ENCODE measurements around the gene RAB11FIP2. TPM values are rescaled to one million over a fixed set of nuclear protein-coding genes. Genes with fewer than 3 reads are reported as not detected.

RAB11FIP2 gene
- total RNA-seq, 1 experiment from 2014 or later: 18.5 TPM

DNA sequence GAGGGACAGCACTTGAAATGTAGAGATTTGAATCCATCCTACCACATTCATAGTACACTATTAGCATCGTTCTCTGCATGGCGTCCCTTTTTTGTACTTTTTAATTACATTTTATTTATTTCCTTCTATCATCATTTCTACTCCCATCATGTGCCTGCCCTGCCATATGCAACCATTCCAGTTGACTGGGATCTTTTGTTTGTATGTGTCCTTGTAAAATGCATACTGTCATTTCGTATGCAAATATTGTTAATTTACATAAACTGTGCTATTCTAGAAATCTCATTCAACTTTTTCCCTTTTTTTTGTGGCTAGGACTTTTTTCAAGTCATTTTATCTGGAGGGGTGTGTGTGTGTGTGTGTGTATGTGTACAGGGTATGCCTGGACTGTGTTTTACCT lies 57.9 kb downstream of the RAB11FIP2 start:
- no TSS peak for BruUV-seq (replicated peaks)
- H3K4me3 ChIP-seq (ENCODE audit: low read depth, low read length, poor library complexity, severe bottlenecking): no peak overlapping the region
- no peaks in the 10 kb centered on the region for H3K4me1 ChIP-seq (ENCODE audit: insufficient read depth, low read length, poor library complexity, severe bottlenecking)
- H3K27me3 ChIP-seq (replicated peaks; ENCODE audit: insufficient read depth, low read depth, low read length, poor library complexity): no peaks in the 10 kb centered on the region
- ChIA-PET POLR2A (ENCODE audit: low non-redundant PET) (no interaction called here), CTCF (no interaction called here)
- TF ChIP-seq EZH2 (IDR thresholded peaks at IDR 0.05; ENCODE audit: borderline replicate concordance, low read depth, low read length, poor library complexity, severe bottlenecking): no peak
- TF ChIP-seq, protein P1, sequence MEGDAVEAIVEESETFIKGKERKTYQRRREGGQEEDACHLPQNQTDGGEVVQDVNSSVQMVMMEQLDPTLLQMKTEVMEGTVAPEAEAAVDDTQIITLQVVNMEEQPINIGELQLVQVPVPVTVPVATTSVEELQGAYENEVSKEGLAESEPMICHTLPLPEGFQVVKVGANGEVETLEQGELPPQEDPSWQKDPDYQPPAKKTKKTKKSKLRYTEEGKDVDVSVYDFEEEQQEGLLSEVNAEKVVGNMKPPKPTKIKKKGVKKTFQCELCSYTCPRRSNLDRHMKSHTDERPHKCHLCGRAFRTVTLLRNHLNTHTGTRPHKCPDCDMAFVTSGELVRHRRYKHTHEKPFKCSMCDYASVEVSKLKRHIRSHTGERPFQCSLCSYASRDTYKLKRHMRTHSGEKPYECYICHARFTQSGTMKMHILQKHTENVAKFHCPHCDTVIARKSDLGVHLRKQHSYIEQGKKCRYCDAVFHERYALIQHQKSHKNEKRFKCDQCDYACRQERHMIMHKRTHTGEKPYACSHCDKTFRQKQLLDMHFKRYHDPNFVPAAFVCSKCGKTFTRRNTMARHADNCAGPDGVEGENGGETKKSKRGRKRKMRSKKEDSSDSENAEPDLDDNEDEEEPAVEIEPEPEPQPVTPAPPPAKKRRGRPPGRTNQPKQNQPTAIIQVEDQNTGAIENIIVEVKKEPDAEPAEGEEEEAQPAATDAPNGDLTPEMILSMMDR (conservative IDR thresholded peaks at IDR 0.05; ENCODE audit: low read depth, low read length): no peak
- intact Hi-C loops (cut with micrococcal nuclease; ENCODE audit: unreplicated experiment): no loop called here
- H3K36me3 ChIP-seq (ENCODE audit: insufficient read depth, low read length, poor library complexity, severe bottlenecking): no peaks in the 10 kb centered on the region
- DNase-seq (ENCODE audit: low spot score): no peak
- H3K27ac ChIP-seq (ENCODE audit: low read depth, low read length, poor library complexity, severe bottlenecking): no peak overlapping the region
- H3K9me3 ChIP-seq (ENCODE audit: low read depth, low read length, poor library complexity, severe bottlenecking): no peaks in the 10 kb centered on the region

DNA sequence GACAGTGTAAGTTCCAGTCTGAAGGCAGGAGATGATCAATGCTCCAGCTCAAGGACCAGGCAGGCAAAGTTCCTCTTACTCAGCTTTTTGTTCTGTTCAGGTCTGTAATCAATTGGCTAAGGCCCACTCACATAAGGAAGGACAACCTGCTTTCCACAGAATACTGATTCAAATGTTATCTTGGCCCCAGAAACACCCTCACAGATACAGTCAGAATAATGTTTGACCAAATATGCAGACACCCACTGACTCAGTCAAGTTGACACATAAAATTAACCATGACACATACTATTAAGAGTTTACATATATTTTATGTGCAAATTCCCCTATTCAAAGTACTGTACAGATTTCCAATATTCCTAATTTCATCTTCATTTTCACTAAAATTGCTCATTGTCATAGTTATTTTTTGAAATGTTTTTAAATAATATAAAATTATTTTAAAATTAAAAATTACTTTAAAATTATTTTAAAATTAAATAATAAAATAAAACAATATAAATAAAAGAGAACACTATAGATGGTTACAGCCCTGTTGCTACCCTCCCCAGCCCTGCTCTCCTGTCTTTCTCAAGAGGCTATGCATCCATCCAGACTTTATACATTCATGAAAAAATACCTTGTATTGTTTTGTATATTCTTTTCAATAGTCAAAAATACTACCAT lies 59.4 kb downstream of the RAB11FIP2 start:
- no TSS peak for BruUV-seq (replicated peaks)
- ChIA-PET CTCF (no interaction called here), POLR2A (ENCODE audit: low non-redundant PET) (no interaction called here)
- Histone ChIP-seq H3K9me3 (ENCODE audit: low read depth, low read length, poor library complexity, severe bottlenecking) (no peaks in the 10 kb centered on the region), H3K27ac (ENCODE audit: low read depth, low read length, poor library complexity, severe bottlenecking) (no peak overlapping the region), H3K36me3 (ENCODE audit: insufficient read depth, low read length, poor library complexity, severe bottlenecking) (no peaks in the 10 kb centered on the region), H3K4me1 (ENCODE audit: insufficient read depth, low read length, poor library complexity, severe bottlenecking) (no peaks in the 10 kb centered on the region), H3K27me3 (replicated peaks; ENCODE audit: insufficient read depth, low read depth, low read length, poor library complexity) (no peaks in the 10 kb centered on the region), H3K4me3 (ENCODE audit: low read depth, low read length, poor library complexity, severe bottlenecking) (no peak overlapping the region)
- DNase-seq (ENCODE audit: low spot score): no peak
- no peak for TF ChIP-seq EZH2 (IDR thresholded peaks at IDR 0.05; ENCODE audit: borderline replicate concordance, low read depth, low read length, poor library complexity, severe bottlenecking)
- TF ChIP-seq, protein P1 (conservative IDR thresholded peaks at IDR 0.05; ENCODE audit: low read depth, low read length): no peak
- intact Hi-C loops (cut with micrococcal nuclease; ENCODE audit: unreplicated experiment): no loop called here

DNA sequence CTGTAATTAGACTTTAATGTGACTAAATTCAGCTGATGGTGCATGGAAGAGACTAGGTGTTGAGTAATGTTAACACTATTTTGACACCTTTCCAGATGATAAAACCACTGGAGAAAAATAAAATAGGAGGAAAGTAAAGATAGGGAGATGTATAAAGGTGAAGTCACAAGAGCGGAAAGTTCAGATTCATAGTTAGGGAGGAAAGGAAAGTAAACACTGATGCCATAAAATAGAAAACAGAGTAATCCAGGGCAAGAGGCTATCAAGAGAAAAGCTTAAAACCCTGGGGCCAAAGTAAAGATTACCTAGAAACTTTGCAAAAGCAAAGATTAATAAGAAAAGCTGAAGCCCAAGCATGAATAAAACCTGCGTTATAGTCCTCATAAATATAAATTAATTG lies 62.8 kb downstream of the RAB11FIP2 start:
- POLR2A ChIA-PET (ENCODE audit: low non-redundant PET): no interaction called here
- Histone ChIP-seq H3K27me3 (replicated peaks; ENCODE audit: insufficient read depth, low read depth, low read length, poor library complexity) (no peaks in the 10 kb centered on the region), H3K36me3 (ENCODE audit: insufficient read depth, low read length, poor library complexity, severe bottlenecking) (no peaks in the 10 kb centered on the region), H3K4me1 (ENCODE audit: insufficient read depth, low read length, poor library complexity, severe bottlenecking) (no peaks in the 10 kb centered on the region), H3K9me3 (ENCODE audit: low read depth, low read length, poor library complexity, severe bottlenecking) (no peaks in the 10 kb centered on the region), H3K27ac (ENCODE audit: low read depth, low read length, poor library complexity, severe bottlenecking) (no peak overlapping the region), H3K4me3 (ENCODE audit: low read depth, low read length, poor library complexity, severe bottlenecking) (no peak overlapping the region)
- intact Hi-C loops (cut with micrococcal nuclease; ENCODE audit: unreplicated experiment): no loop called here
- CTCF ChIA-PET: no interaction called here
- no peak for DNase-seq (ENCODE audit: low spot score)
- no TSS peak for BruUV-seq (replicated peaks)
- TF ChIP-seq, protein P1 (conservative IDR thresholded peaks at IDR 0.05; ENCODE audit: low read depth, low read length): no peak
- TF ChIP-seq EZH2 (IDR thresholded peaks at IDR 0.05; ENCODE audit: borderline replicate concordance, low read depth, low read length, poor library complexity, severe bottlenecking): no peak

All from A673 (cell line).